Gastrocnemius medialis (tissue), 4 donors: Measurements from ENCODE around the gene ITIH1. TPM values are rescaled to one million over a fixed set of nuclear protein-coding genes. Genes with fewer than 3 reads are reported as not detected.

Experiments used
- ATAC-seq, 2 donors: fragments of 150-250 bp; one replicate each; pipeline ENCODE4 v1.9.1; 2016
- DNase-seq, 2 donors: peaks; one replicate each; pipeline ENCODE4 v3.0.0-alpha.2; 2019
- H3K27ac ChIP-seq, 4 donors: fragments of 200-600 bp; sonication (generic); 1 replicate in 1 of 4; 2 replicates in 3 of 4; pipeline ENCODE4 v1.5.1; 2016 to 2018; ENCODE audit warnings: mild to moderate bottlenecking in 2 of 4, moderate library complexity in 1 of 4
- H3K27me3 ChIP-seq, 3 donors: fragments of 200-600 bp; sonication (generic) in 2 of 3; 1 replicate in 1 of 3; 2 replicates in 2 of 3; pipeline versions ENCODE4 v1.5.1 to v1.6.0; 2016 to 2019; ENCODE audit warnings: mild to moderate bottlenecking in 1 of 3, moderate library complexity in 1 of 3
- H3K36me3 ChIP-seq, 2 donors: fragments of 200-600 bp; sonication (generic) in 1 of 2; one replicate each; pipeline ENCODE4 v1.5.1; 2017 to 2018
- H3K4me1 ChIP-seq, 2 donors: fragments of 200-600 bp; sonication (generic) in 1 of 2; one replicate each; pipeline ENCODE4 v1.5.1; 2016 to 2017; ENCODE audit warnings: mild to moderate bottlenecking in 2 of 2
- H3K4me3 ChIP-seq, 4 donors: fragments of 200-600 bp; sonication (generic) in 3 of 4; 1 replicate in 1 of 4; 2 replicates in 3 of 4; pipeline ENCODE4 v1.5.1; 2016 to 2019; ENCODE audit warnings: mild to moderate bottlenecking in 2 of 4
- H3K9me3 ChIP-seq, 3 donors: fragments of 200-600 bp; sonication (generic) in 2 of 3; 1 replicate in 1 of 3; 2 replicates in 2 of 3; pipeline ENCODE4 v1.5.1; 2016 to 2019
- CTCF ChIP-seq, 5 experiments: fragments of 450-650 bp in 3 of 5; fragments of 200-600 bp in 2 of 5; sonication (generic) in 2 of 5; IDR thresholded peaks in 4 of 5; conservative IDR thresholded peaks in 1 of 5; 1 replicate in 4 of 5; 2 replicates in 1 of 5; pipeline ENCODE4 v1.5.1; 2016 to 2019; ENCODE audit warnings: antibody characterized with exemption in 5 of 5, mild to moderate bottlenecking in 3 of 5, moderate library complexity in 3 of 5
- POLR2A ChIP-seq, 2 donors: fragments of 450-650 bp; IDR thresholded peaks; one replicate each; pipeline ENCODE4 v1.6.1; 2017; ENCODE audit warnings: antibody characterized with exemption in 2 of 2, mild to moderate bottlenecking in 2 of 2, moderate library complexity in 2 of 2
- in situ Hi-C, 4 donors: fragments of 200-750 bp; cut with MboI; loops; one replicate each; pipeline versions ENCODE4 v1.15.0 to v1.8.0; 2017; ENCODE audit warnings: low sequenced_read_pairs in 4 of 4
- intact Hi-C: fragments of 100-400 bp; cut with DNase I; formaldehyde crosslinking; loops from one replicate; pipeline ENCODE4 v1.15.1; 2023; ENCODE audit warnings: low total_unique reads
- total RNA-seq, 4 donors: library from RNA; depleted of rRNA; stranded (reverse); fragments of >200 nt; gene quantifications; one replicate each; pipeline versions ENCODE4 v1.1.0 to v1.2.3, GENCODE V29; 2016

ITIH1 gene
- total RNA-seq, 4 donors from 2014 or later, result 0.72 to 2.1 TPM; not detected in 2

GRCh38 chr3:52790741-52791140 is 13.3 kb downstream of the ITIH1 start:
- Histone ChIP-seq H3K4me1 (no peaks in the 10 kb centered on the region), H3K27ac (no peak overlapping the region), H3K36me3 (no peaks in the 10 kb centered on the region), H3K4me3 (no peak overlapping the region), H3K9me3 (no peaks in the 10 kb centered on the region), H3K27me3 (no peaks in the 10 kb centered on the region)
- no peak for DNase-seq
- TF ChIP-seq CTCF (IDR thresholded peaks at IDR 0.05 in 4 of 5, conservative IDR thresholded peaks at IDR 0.05 in 1 of 5), result no peak
- TF ChIP-seq POLR2A (IDR thresholded peaks at IDR 0.05), result no peak
- intact Hi-C loops (no loop called here), in situ Hi-C loops (no loop called here)
- ATAC-seq, result no peak

DNA sequence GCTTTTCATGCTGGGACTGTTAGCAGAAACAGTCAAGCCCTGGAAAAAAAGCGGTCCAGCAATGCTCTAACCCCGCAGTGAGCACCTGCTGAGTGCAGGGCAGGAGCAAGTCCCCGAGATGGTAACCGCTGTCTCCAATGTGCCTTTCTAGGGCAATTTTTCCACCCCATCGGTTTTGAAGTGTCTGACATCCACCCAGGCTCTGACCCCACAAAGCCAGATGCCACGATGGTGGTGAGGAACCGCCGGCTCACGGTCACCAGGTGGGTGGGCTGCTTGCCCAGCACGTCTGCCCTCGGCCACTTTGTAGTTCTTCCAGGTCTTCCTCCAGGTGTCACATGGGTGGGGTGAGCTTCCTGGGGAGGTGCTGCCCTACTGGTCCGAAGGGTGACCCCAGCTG is 14.0 kb downstream of the ITIH1 start:
- intact Hi-C loops, result no loop called here
- DNase-seq (no peak), ATAC-seq (no peak)
- Histone ChIP-seq H3K36me3 (no peaks in the 10 kb centered on the region), H3K27me3 (no peaks in the 10 kb centered on the region), H3K27ac (no peak overlapping the region), H3K9me3 (no peaks in the 10 kb centered on the region), H3K4me1 (no peaks in the 10 kb centered on the region), H3K4me3 (no peak overlapping the region)
- TF ChIP-seq POLR2A (IDR thresholded peaks at IDR 0.05), result no peak
- no peak for TF ChIP-seq CTCF (IDR thresholded peaks at IDR 0.05 in 4 of 5, conservative IDR thresholded peaks at IDR 0.05 in 1 of 5)
- in situ Hi-C loops, result no loop called here

DNA sequence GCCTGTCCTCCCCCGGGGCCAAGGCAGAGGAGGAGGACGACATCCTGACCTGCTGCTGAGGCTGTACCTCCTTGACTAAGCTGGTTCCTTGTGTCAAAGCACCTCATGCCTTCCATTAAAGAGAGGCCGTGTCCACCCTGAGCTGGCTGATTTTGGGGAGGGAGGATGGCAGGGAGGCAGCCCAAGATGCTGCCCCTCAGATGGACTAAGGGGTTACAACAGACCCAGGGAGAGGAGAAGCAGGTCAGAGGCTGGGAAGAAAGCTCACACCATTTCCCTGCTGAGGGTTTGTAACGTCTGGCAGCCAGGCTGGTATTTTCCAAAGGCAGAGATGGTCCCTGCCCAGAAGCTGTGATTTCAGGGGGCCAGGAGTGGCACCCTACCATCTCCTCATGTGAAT is 14.5 kb downstream of the ITIH1 start:
- DNase-seq (no peak), ATAC-seq (no peak)
- in situ Hi-C loops, result no loop called here
- TF ChIP-seq POLR2A (IDR thresholded peaks at IDR 0.05) (no peak), CTCF (IDR thresholded peaks at IDR 0.05 in 4 of 5, conservative IDR thresholded peaks at IDR 0.05 in 1 of 5) (no peak)
- Histone ChIP-seq H3K4me3 (no peak overlapping the region), H3K27me3 (no peaks in the 10 kb centered on the region), H3K9me3 (no peaks in the 10 kb centered on the region), H3K4me1 (no peaks in the 10 kb centered on the region), H3K27ac (no peak overlapping the region), H3K36me3 (no peaks in the 10 kb centered on the region)
- intact Hi-C loops, result no loop called here

GRCh38 chr3:52792413-52792812 is 15.0 kb downstream of the ITIH1 start:
- TF ChIP-seq POLR2A (IDR thresholded peaks at IDR 0.05), result no peak
- no peak for TF ChIP-seq CTCF (IDR thresholded peaks at IDR 0.05 in 4 of 5, conservative IDR thresholded peaks at IDR 0.05 in 1 of 5)
- Histone ChIP-seq H3K27me3 (no peaks in the 10 kb centered on the region), H3K27ac (no peak overlapping the region), H3K4me1 (no peaks in the 10 kb centered on the region), H3K4me3 (no peak overlapping the region), H3K36me3 (no peaks in the 10 kb centered on the region), H3K9me3 (no peaks in the 10 kb centered on the region)
- ATAC-seq (no peak), DNase-seq (no peak)
- in situ Hi-C loops (no loop called here), intact Hi-C loops (no loop called here)

DNA sequence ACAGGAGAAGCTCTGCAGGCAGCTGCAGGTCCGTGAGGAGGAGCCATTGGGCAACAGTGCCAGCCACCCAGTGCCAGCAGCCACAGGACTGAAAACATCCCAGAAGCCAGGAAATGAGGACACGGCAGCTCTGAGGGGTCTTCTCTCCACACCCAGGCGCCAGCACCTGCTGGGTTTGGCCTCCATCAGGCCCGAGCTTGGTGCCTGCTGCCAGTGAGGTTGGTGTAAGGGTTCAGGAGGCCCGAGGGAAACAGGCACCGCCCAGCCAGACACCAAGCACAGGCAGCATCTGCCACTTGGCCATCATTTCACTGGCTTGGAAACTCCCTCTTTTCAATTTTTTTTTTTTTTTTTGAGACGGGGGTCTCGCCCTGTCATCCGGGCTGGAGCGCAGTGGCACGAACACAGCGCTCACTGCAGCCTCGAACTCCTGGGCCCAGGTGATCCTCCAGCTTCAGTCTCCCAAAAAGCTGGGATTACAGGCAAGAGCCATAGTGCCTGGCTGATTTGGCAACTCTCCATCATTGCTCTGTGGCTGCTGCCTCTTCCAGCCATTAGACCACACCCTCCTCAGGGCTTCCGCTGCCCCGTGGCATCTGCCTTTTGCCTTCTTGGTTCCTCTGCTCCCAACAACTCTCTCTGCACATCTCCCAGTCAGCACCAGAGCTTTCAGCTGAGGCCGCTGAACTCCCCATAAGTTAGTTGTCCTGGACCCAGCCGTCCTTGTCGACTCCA is 15.7 kb downstream of the ITIH1 start:
- Histone ChIP-seq H3K27ac (no peak overlapping the region), H3K36me3 (no peaks in the 10 kb centered on the region), H3K4me1 (no peaks in the 10 kb centered on the region), H3K27me3 (no peaks in the 10 kb centered on the region), H3K9me3 (no peaks in the 10 kb centered on the region), H3K4me3 (no peak overlapping the region)
- intact Hi-C loops (no loop called here), in situ Hi-C loops (no loop called here)
- ATAC-seq (no peak), DNase-seq (no peak)
- no peak for TF ChIP-seq CTCF (IDR thresholded peaks at IDR 0.05 in 4 of 5, conservative IDR thresholded peaks at IDR 0.05 in 1 of 5)
- no peak for TF ChIP-seq POLR2A (IDR thresholded peaks at IDR 0.05)
